ENCODE results near the gene GNL1. TPM values are rescaled to one million over a fixed set of nuclear protein-coding genes. Genes with fewer than 3 reads are reported as not detected.

Gene GNL1
- total and polyA plus RNA-seq, 9 of the 15 experiments (the other 6 are each of a cell fraction or from before 2014, with no cell fraction given) = 0.73 to 112 (median 58.0) TPM

- DNase-seq (ENCODE audit: extremely low read depth in 1 of 4, low spot score in 3 of 4) (peak in 2 of 4 experiments; percentile 6 to 27), FAIRE-seq (peak; percentile 60), ATAC-seq (peak; percentile 60)
- Histone ChIP-seq H3K27me3 (ENCODE audit: control insufficient read depth in 2 of 2, insufficient read depth in 2 of 2, low read length in 2 of 2) (no peaks in the 10 kb centered on the region; a peak in 1 of 5 replicates), H3K79me2 (ENCODE audit: control insufficient read depth, insufficient read depth, low read length) (no peaks in the 10 kb centered on the region), H3K9me1 (ENCODE audit: control insufficient read depth, insufficient read depth, low read length) (no peaks in the 10 kb centered on the region), H3K9ac (ENCODE audit: insufficient read depth in 1 of 2, low read depth in 2 of 2, low read length in 2 of 2) (no peak overlapping the region), H3K4me2 (ENCODE audit: insufficient read depth, low read length) (peak overlapping the region; percentile 32; the same call in 1 of the 2 replicates), H4K20me1 (replicated peaks; ENCODE audit: control insufficient read depth, insufficient read depth, low read length) (no peaks in the 10 kb centered on the region), H3K4me3 (no peak overlapping the region), H3K4me1 (replicated peaks in 1 of 2; ENCODE audit: control insufficient read depth in 2 of 2, insufficient read depth in 2 of 2, low read length in 2 of 2) (peaks cover 0 to 26% of the 10 kb centered on the region in 2 experiments; a peak in 3 of 5 replicates), H2AFZ (ENCODE audit: low read depth, low read length) (peak overlapping the region; percentile 94), H3K36me3 (ENCODE audit: control insufficient read depth, insufficient read depth, low read length) (no peaks in the 10 kb centered on the region), H3K9me3 (replicated peaks; ENCODE audit: control insufficient read depth, insufficient read depth, low read depth, low read length) (0 out of 2 replicates have a peak, but pooled peaks cover 4% of the 10 kb centered on the region), H3K27ac (ENCODE audit: extremely low read depth, low read depth, low read length) (peak overlapping the region; percentile 69)
- intact Hi-C loops (cut with micrococcal nuclease) = no loop called here
- CTCF ChIA-PET (ENCODE audit: low intra/inter-chr PET ratio) = no interaction called here
- WGBS (ENCODE audit: insufficient coverage, low coverage, missing lambda C conversion rate) = 45% methylated on average over 5 of the region's 5 CpGs
- no TSS peak for BruUV-seq (replicated peaks)
- in situ Hi-C loops (cut with MboI) = no loop called here
- POLR2A ChIA-PET = interaction anchor here (2.4 kb wide), 1 partner anchor 12 kb away, joined by 8 read pairs; no protein-coding TSS in a partner anchor
- TF ChIP-seq, protein P1, sequence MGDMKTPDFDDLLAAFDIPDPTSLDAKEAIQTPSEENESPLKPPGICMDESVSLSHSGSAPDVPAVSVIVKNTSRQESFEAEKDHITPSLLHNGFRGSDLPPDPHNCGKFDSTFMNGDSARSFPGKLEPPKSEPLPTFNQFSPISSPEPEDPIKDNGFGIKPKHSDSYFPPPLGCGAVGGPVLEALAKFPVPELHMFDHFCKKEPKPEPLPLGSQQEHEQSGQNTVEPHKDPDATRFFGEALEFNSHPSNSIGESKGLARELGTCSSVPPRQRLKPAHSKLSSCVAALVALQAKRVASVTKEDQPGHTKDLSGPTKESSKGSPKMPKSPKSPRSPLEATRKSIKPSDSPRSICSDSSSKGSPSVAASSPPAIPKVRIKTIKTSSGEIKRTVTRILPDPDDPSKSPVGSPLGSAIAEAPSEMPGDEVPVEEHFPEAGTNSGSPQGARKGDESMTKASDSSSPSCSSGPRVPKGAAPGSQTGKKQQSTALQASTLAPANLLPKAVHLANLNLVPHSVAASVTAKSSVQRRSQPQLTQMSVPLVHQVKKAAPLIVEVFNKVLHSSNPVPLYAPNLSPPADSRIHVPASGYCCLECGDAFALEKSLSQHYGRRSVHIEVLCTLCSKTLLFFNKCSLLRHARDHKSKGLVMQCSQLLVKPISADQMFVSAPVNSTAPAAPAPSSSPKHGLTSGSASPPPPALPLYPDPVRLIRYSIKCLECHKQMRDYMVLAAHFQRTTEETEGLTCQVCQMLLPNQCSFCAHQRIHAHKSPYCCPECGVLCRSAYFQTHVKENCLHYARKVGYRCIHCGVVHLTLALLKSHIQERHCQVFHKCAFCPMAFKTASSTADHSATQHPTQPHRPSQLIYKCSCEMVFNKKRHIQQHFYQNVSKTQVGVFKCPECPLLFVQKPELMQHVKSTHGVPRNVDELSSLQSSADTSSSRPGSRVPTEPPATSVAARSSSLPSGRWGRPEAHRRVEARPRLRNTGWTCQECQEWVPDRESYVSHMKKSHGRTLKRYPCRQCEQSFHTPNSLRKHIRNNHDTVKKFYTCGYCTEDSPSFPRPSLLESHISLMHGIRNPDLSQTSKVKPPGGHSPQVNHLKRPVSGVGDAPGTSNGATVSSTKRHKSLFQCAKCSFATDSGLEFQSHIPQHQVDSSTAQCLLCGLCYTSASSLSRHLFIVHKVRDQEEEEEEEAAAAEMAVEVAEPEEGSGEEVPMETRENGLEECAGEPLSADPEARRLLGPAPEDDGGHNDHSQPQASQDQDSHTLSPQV (IDR thresholded peaks at IDR 0.05) = peak; percentile 32; the same call in 1 of the 2 replicates
- TF ChIP-seq ARNT (IDR thresholded peaks at IDR 0.05) = no peak
- no peak for TF ChIP-seq CCNT2 (IDR thresholded peaks at IDR 0.05; ENCODE audit: borderline replicate concordance, extremely low read depth, insufficient read length, low read depth, low read length)
- no peak for TF ChIP-seq IRF2 (CRISPR knock-in tag; IDR thresholded peaks at IDR 0.05)
- TF ChIP-seq JUND (IDR thresholded peaks at IDR 0.05; ENCODE audit: borderline replicate concordance, low read depth, low read length) = no peak
- TF ChIP-seq JUND (tag; IDR thresholded peaks at IDR 0.05; ENCODE audit: borderline replicate concordance, low read depth, low read length) = 0 out of 3 replicates have a peak, but pooled peaks have one; percentile 21
- TF ChIP-seq CCAR2 (IDR thresholded peaks at IDR 0.05; ENCODE audit: low read depth, low read length) = no peak
- TF ChIP-seq ZSCAN29 (IDR thresholded peaks at IDR 0.05) = no peak
- TF ChIP-seq, protein P2, sequence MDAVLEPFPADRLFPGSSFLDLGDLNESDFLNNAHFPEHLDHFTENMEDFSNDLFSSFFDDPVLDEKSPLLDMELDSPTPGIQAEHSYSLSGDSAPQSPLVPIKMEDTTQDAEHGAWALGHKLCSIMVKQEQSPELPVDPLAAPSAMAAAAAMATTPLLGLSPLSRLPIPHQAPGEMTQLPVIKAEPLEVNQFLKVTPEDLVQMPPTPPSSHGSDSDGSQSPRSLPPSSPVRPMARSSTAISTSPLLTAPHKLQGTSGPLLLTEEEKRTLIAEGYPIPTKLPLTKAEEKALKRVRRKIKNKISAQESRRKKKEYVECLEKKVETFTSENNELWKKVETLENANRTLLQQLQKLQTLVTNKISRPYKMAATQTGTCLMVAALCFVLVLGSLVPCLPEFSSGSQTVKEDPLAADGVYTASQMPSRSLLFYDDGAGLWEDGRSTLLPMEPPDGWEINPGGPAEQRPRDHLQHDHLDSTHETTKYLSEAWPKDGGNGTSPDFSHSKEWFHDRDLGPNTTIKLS (IDR thresholded peaks at IDR 0.05; ENCODE audit: borderline replicate concordance, low read depth) = no peak
- no peak for TF ChIP-seq GTF2E2 (tag; IDR thresholded peaks at IDR 0.05)
- TF ChIP-seq CBFA2T3 (IDR thresholded peaks at IDR 0.05) = peak; percentile 59
Observed at GRCh38 chr6:30507849-30508827, 48.2 kb downstream of the GNL1 start.

Measured in K562 (cell line).